ENCODE data around the gene HAUS2.

GRCh38 chr15:42576776-42577175, 28.1 kb downstream of the HAUS2 start:
- TF ChIP-seq CSDC2 (CRISPR knock-in tag; IDR thresholded peaks at IDR 0.05) (no peak), TCF4 (CRISPR knock-in tag; IDR thresholded peaks at IDR 0.05; ENCODE audit: borderline replicate concordance) (no peak), BACH2 (CRISPR knock-in tag; IDR thresholded peaks at IDR 0.05; ENCODE audit: borderline replicate concordance) (no peak), ZNF8 (CRISPR knock-in tag; IDR thresholded peaks at IDR 0.05) (no peak), CSRNP3 (CRISPR knock-in tag; IDR thresholded peaks at IDR 0.05) (no peak), PATZ1 (CRISPR knock-in tag; IDR thresholded peaks at IDR 0.05; ENCODE audit: borderline replicate concordance) (no peak), TSHZ2 (CRISPR knock-in tag; IDR thresholded peaks at IDR 0.05) (no peak), TOX (CRISPR knock-in tag; IDR thresholded peaks at IDR 0.05; ENCODE audit: borderline replicate concordance) (no peak), CREB5 (CRISPR knock-in tag; IDR thresholded peaks at IDR 0.05; ENCODE audit: low read depth) (no peak), ZNF565 (CRISPR knock-in tag; conservative IDR thresholded peaks at IDR 0.05; ENCODE audit: low read depth) (no peak)

All from SK-N-SH treated with all-trans-retinoic acid at 6 μM for 48 hours (cell line).